DMS153 treated with DMSO at 0.1 percent for 48 hours (cell line): Measurements from ENCODE around the gene CABLES1.
"Not testable (repeated sequence)": the region's sequence is repeated elsewhere in the genome, so short reads cannot be mapped to it uniquely, and the experiment has no call there.

Source experiments
- DNase-seq: peaks from one replicate; lab custom pipeline; 2025; ENCODE audit not compliant: unreplicated experiment; lab: John Stamatoyannopoulos, UW

The CABLES1 gene

DNA sequence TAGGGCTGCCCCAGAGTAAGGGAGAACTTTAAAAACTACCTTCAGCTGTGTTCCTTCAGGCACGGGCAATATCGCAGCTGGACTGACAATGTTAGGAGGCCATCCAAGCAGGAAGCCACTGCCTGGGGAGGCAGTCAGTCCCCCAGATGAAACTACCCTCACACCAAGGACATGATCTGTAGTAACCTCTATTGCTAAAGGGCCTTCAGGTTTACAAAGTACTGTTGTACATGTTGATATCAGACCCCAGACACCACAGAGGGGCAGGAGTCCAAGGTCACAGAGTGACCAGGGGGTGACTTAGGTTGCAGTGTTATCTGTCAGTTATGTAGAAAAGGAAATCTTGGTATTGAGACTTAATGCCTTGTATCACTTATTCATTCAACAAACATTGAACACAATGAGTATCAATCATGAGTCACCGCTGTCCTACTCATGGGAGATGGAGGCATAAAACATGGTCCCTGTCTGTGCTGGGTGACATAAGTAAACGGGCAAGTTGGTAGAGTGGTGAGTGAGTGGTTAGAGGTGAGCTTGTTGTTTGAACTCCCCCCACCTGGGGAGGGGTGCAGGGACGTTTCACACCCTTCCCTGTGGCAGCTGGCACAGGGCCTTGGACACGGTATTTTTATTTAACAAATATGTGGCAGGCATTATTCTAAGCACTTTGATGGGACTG is 7.1 kb downstream of the CABLES1 start:
- no peak for DNase-seq

DNA sequence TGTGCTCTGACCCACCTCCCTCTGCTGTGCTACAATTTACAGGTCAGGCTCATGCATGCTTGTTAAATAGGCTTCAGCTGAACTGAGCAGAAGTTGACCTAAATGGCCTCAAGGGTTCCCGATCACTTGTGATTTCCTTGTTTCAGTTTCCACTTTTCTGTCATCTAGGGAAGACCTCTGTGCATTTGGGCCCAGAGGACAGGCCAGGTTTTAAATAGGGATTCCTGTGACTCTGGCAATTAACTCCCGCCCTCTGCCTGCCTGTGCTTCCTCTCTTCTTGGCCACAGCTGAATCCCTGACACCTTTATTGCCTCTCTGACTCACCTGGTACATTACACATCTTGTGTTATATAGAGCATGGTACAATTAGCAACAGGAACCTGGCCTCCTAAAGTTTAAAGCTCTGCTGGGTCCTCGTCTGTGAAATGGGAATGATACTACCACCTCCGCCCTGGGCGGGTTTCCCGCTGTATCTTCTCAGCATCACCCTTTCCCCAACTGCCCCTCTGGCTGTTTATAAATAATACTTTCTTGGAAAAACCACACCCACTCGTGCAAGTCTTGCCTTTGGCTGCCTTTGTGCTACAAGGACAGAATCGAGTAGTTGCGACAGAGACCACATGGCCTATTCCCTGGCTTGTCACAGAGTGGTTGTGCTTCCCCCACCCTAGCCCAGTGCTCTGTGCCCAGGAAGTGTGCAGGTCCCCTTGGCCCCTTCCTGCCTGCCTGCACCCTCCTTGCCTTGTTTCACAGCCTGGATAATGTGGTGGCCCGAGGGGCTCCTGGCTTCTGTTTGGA is 7.9 kb downstream of the CABLES1 start:
- no peak for DNase-seq

DNA sequence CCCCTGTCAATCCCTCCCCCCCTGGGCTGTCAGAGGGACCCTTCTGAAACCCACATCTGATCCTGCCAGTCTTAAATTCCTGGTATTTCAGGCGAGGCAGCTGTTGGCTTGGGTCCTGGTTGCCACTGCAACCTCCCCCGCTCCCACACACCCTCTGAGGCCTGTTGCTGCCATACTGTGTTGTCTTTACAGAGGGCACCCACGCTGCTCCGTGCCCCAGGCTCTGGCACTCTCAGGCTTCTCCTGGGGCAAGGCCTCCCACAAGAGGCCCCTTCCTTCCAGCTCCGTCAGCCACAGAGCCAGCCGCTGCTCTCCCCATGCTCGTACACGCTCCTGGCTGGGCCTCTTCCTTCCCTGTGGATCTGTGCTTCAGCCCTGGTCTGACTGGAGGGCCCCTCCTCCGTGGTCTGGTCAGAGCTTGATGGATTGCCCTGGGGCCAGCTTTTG is 8.6 kb downstream of the CABLES1 start:
- no peak for DNase-seq

DNA sequence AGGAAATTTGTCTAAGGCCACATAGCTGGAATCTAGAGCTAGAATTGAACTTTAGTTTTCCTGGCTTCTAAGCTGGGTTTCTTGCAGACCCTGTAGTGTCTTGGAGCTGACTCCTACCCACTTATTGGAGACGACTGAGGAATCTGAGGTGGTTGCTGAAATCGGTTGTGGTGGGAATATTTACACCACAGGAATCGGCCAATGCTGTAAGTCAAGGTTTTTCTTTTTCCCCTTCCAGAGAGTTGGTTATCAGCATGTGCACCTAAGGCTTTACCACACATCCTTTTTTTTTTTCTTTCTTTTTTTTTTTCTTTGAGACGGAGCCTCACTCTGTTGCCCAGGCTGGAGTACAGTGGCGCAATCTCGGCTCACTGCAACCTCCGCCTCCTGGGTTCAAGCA is 9.4 kb downstream of the CABLES1 start:
- DNase-seq = no peak

DNA sequence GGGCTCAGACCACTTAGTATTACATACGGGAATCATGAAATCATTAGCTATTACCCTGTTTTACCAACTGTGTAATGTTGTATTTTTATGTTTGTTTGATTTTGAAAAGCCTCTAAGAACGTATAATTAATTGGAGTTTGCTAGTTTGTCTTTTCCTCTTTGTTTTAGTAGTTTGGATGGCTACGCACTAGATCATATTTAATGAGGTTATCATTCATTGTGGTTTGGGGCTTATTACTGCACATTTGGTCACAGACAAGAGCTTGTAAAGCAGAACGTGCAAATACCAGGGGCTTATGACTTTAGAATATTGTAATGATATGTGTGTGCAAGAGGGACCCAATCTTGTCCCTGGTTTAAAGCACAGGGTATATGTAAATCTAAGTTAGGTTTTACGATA is 10.3 kb downstream of the CABLES1 start:
- no peak for DNase-seq

DNA sequence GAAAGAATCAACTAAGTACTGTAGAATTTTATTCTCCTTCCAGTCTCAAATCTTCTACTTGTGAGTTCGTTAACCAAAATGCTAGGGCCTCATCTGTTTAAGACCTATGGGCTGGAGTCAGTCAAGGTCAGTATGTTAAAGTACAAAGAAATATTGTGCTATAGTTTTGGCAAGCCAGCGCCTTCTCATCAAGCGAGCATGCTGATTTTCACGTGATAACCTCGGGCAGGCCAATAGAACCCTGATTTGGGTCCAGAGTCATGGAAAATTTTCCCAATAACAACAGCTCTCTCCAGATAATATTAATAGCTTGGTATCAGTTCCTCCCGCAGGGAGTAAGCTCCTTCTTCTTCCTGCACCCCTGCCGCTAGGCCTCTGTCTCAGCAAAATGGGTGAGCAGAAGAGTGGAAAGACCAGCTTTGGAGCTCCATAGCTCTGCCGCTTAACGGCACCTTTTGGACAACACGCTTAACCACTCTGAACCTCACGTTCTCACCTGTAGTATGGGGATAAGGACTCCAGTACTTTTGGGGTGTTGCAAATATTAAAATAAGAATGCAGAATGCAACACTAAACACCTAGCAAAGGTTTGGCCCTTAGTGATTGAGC is 11.7 kb downstream of the CABLES1 start:
- no peak for DNase-seq

DNA sequence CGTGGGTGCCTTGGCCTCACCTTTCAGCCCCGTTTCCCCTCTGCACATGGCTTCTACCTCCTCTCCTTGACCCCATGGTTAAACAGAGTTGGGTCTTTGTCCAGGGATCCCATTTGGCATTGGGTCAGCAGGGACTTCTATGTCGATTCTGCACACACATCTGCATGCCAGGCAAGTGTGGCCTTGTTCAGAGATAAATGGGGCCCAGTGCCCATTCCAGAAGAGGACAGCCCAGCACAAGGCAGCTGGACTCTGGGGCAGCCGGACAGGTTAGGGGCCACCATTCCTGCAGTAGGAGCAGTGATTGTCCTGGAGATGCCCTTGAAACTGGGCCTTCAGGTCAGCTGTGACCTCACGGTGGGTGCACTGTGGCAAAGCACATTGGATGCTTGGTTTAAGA is 13.1 kb downstream of the CABLES1 start:
- DNase-seq = no peak

DNA sequence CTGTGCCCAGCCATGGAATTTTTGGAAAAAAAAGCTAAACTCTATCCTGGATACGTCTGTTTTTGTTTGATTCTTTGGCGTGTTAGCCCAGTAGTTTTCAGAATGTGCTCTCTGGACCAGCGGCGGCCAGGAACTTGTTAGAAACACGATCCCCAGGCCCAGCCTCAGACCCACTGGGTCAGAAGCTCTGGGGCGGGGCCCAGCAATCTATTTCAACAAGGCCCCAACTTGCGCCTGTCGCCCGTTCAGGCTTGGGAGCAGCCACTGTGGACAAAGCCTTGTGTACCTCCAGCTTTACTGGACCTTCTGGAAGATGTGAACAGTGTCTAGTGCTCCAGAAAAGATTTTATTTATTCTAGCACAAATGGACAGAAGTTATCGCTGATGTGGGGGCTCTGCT is 14.3 kb downstream of the CABLES1 start:
- DNase-seq = no peak

DNA sequence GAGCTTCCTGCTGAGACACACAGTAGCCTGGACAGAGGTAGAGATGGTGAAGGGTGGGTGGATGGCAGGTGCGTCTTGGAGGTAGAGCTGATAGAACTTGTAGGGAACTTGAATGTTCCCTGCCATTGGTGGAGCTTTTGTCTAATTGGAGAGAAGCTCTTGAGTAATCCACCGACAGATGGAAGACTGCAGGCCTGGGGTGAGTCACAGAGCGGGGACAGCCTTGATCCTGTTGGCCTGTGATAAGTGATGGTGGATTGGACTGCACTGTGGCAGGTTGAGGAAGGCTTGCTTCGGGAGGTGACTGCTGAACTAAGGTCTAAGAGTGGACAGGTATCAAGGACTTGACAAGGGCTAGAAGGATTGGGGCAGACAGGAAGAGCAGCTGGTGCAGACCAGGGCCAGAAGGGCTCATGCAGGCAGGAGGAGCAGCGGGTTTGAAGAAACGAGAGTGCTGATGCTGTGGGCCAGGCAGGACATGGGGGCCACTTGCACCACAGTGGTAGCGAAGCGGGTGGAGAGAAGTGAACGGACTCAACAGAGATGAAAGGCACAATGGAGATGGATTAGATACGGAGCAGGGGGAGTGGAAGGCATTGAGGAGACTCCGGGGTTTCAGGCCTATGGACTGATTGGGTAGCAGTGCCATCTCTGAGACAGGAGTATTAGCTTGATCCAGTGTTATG is 16.3 kb downstream of the CABLES1 start:
- DNase-seq = no peak

DNA sequence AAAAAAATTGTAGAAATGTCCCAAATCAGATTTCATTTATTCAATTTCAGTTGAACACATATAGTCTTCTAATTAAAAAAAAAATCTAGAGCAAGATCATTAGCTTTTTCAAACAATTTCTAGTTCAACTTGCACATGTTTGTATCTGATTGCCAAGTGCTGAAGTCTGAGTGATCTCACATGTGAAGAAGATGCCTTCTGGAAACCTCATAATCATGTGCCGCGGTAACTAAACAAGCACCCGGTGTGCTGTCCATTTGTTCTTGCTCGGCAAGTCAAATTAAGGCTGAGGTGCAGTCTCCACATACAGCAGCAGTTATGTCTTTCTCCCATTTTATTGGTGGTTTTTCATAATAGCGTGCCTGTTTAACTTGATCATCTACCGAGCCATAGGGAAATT is 18.7 kb downstream of the CABLES1 start:
- DNase-seq = no peak

DNA sequence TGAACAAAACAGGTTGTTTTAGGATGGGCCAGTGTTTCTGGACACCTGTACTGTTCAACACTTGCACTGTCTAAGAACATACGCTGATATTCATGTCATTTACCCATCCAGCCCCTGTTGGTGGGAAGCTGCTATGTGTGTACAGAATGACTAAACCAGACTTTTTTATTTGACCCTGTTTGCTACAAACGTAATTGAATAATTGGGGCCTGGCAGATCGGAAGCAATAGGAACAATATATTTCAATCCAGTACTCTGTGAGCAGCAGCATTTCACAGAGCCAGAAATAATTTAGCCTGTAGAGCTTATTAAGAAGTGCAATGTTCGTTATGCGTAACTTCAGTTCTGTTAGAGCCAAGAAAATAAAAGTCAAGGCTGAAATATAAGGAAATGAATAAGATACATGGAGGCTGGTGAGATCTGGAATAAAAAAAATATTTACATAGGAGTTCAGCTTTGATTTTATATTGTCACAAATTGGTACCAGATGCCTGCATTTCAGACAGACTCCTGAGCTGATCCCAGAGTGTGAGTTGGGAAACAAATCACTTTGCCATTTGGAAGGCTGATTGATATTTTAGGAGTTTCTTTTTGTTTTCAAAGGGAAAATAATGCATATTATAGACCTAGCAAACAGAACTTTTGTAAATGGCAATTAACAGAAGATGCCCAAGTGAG is 19.7 kb downstream of the CABLES1 start:
- DNase-seq = no peak

DNA sequence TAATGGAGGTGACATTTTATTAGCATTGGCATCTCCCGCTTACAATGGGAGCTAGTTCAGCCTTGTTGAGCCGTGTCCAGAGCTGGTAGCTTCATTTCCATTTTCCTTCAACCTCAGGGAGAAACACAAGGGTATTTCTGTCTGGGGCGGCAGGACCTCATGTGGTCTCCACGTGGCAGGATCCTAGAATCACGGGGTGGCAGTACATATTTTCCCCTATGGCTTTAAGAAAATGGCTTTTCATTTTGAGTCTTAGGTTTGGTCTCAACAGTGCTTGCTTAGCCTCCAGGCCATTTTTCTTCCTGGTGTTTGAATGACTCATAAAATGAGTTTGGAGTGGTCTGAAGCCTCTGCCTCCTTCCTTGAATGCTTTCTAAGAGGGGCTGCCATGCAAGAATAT is 20.3 kb downstream of the CABLES1 start:
- no peak for DNase-seq

DNA sequence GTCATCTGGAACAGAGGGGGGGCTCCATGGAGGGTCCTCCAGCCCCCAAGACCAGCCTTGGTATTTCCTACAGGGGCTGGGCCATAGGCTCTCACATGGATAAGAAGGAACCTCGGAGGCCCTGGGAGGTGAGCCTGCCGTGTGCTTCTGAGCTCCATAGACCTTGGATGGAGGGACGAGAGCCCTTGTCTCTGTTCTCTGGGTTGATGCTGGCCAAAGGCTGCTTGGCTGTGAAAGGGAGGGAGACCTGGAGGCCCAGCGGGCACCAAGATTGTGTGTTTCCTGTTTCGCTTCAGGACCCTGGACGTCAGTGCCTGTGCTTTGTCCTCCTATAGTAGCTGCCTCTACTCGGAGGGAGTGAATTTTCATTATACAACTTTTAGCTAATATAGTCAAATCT is 20.8 kb downstream of the CABLES1 start:
- no peak for DNase-seq

DNA sequence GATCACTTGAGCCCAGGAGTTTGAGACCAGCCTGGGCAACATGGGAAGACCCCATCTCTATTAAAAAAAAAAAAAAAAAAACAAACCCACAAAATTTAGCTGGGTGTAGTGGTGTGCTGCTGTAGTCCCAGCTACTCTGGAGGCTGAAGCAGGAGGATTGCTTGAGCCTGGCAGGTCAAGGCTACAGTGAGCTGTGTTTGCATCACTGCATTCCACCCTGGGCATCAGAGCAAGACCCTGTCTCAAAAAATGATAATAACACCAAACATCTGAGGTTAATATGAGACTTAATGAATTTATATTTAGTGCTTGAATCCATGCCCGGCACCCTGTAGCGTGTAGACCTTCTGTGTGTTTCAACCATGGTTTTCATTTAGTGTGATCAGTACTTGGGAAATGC is 22.8 kb downstream of the CABLES1 start:
- no peak for DNase-seq

DNA sequence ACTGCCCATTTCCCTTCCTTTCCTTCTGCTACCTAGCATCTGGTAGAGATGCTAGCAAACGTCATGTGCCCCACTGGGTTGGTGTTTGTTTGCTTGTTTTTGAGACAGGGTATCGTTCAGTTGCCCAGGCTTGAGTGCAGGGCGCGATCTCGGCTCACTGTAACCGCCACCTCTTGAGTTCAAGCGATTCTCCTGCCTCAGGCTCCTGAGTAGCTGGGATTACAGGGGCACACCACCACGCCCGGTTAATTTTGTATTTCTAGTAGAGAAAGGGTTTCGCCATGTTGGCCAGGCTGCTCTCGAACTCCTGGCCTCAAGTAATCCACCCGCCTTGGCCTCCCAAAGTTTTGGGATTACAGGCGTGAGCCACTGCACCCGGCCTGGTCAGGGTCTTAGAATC is 23.6 kb downstream of the CABLES1 start:
- not testable (repeated sequence) for DNase-seq

DNA sequence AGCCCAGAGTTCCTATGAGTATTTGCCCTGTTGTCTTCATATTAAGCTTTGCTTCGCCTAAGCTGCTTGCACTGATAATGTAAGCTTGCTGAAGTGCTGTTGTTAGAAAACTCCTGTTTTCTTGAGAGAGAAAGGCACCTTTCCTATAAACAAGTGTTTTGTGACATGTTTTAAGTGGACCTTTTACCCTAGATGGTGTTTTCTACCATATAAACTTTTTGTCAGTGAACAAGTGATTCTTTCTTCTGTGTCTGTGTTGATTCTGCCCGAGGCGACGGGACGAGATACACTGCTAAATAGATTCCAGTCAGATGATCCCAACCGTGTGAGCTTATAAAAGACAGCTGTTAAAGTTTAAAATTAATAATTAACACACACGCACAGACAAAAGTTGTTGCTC is 24.1 kb downstream of the CABLES1 start:
- DNase-seq = no peak

DNA sequence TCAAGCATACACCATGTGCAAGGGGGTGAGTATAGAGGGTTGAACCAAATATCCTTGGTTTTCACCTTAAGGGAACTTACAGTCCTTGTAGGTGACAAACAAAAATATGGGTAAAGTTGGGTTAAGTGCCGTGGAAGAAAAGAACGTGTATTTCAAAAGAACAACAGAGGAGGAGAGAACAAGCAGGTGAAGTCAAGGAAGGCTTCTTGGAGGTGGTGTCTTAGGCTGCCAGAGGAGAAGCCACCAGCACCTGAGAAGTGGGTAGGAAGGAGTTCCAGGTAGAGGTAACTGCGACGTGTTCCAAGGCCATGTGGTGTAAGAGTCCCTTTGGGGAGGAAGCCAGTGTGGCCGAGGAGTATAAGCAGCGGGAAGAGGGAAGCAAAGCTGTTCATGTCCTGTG is 27.2 kb downstream of the CABLES1 start:
- DNase-seq = no peak

DNA sequence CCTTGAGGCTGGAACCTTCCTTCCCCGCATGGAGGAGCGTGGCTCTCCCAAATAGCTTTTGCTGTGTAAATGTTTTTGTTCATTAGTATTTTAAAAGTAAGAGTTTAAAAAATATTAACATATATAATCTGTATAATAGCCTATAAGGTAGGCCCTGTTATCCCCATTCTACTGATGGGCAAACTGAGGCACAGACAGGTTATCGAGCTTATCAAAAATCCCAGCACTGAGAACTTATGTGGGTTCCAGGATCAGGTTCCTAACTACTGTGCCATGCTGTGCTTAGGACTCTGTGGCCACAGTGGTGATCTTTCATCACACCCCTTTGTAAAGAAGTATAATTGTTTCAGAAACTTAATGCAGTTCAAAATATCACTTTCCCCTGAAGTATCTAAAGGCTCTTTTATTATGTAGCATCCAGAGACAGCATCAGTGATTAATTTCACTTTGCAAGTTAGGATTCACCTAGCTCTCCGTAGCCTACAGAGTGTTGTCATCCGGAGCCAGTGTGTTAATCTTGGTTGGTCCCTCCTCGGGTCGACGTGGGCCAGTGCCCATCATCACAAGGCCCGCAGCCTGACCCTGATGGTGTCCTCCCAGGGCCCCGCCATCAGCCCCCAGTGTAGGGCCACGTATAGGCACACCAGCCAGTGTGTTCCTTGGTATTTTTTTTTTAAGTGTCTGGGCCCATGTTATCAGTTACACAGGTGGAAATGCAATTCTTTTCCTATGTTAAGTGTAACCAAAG is 28.7 kb downstream of the CABLES1 start:
- DNase-seq = no peak

DNA sequence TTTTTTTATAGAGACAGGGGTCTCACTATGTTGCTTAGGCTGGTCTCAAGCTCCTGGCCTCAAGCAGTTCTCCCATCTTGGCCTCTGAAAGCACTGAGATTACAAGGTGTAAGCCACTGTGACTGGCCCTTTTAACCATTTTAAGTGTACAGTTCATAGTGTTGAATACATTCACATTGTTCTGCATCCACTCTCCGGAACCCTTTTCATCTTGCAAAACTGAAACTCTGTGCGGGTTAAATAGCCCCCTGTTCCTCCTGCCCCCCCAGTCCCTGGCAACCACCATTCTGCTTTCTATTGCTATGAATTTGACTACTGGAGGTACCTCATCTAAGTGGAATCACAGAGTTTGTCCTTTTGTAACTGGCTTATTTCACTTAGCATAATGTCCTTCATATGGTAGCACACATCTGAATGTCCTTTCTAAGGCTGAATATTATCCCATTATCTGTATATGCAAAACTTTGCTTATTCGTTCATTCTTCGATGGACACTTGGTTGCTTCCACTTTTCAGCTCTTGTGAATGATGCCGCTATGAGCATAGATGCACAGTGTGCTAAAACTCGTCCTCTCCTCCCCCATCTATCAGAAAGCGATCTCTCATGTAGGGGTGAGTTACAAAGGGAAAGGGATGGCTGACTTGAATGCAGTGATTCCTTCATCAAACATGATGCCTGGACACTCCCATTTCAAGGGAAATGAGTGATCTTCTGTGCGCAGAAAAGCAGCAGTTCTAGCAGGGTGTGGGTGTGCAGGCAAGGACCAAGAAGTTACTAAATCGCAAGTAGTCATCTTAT is 30.2 kb downstream of the CABLES1 start:
- no peak for DNase-seq
